Keratinocyte (primary cell): ENCODE results near the gene STEAP1B.

Experiments
- CTCF ChIP-seq, 3 experiments: IDR thresholded peaks in 1 of 3; conservative IDR thresholded peaks in 1 of 3; optimal IDR thresholded peaks in 1 of 3; 2 replicates in 2 of 3; 3 replicates in 1 of 3; pipeline versions ENCODE3 to v1.5.1; 2011; ENCODE audit warnings: low read length in 3 of 3, mild to moderate bottlenecking in 3 of 3, moderate library complexity in 2 of 3, control low read depth in 1 of 3, inconsistent platforms in 1 of 3; ENCODE audit not compliant: insufficient read depth in 2 of 3; ENCODE audit errors: extremely low read depth in 1 of 3
- EZH2 ChIP-seq: IDR thresholded peaks from one replicate; pipeline ENCODE4 v1.6.1; 2012; ENCODE audit warnings: inconsistent platforms, mild to moderate bottlenecking, low read length, moderate library complexity

- TF ChIP-seq EZH2 (no peak), CTCF (optimal IDR thresholded peaks at IDR 0.05 in 1 of 3, IDR thresholded peaks at IDR 0.05 in 1 of 3, conservative IDR thresholded peaks at IDR 0.05 in 1 of 3; ENCODE audit: extremely low read depth in 1 of 3, insufficient read depth in 2 of 3, low read length in 3 of 3) (no peak)
These were observed 19.4 kb downstream of the STEAP1B start for GRCh38 chr7:22480523-22481075.
